COLO668 (cell line): Measurements from ENCODE around the gene MAGEF1.

Source experiments
- DNase-seq: peaks from one replicate; lab custom pipeline; 2025; ENCODE audit not compliant: unreplicated experiment; lab: John Stamatoyannopoulos, UW

The MAGEF1 gene

DNA sequence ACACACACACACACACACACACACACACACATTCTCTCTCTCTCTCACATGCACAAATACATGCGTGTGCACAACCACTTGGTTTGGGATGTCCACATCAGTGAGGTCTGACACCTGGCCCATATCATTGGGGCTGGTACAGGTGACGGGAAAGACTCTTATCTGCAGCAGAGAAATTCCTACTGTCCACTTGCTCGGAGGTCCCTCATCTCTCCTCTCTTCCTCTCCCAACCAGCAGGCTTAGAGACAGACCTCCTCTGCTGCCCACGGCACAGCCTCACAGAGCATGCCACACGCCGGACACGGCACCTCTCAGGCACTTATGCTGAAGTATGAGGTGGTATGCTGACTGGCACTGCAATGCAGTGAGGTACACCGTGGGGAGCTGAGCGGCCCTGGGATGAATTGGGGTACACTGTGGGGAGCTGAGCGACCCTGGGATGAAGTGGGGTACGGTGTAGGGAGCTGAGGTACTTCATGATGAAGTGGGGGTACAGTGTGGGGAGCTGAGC, 41.7 kb downstream of the MAGEF1 start:
- no peak for DNase-seq

- no peak for DNase-seq
Observed at GRCh38 chr3:184669578-184669977, 42.3 kb downstream of the MAGEF1 start.

DNA sequence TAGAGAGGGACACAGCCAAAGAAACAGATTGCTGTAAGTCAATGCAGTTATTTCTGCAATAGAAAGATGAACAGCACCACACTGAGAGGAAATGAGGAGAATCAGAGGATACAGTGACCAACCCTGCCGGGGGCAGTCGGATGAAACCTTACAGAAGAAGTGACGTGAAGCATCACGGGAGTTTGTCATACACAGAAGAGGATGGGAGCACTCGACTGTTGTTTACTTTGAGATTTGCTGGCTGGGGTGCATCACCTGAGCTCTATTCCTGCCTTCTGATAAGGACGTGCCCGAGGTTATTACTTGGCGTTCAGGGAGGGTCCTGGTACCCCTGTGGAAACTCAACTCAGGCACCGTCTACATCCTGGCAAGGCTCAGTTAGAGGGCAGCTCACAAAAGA, 45.4 kb downstream of the MAGEF1 start:
- DNase-seq: peak; percentile 23

DNA sequence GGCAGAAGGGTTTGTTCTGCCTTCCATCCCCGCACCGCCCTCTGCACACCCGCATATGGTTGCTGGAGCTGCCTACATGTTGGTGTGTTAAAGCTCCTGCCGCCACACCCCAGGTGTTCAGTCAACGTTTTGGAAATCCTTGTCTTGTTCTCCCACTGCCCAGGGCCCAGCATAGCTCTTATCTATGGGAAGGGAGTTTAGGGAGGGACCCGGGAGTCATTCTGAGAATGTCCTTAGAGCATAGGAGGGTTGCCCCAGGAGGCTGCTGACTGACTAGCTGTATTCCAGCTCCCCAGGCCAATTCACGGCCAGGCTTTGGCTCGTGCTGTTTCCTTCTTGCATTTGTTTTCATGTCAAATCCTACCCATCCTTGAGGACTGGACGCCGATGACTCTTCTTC, 46.8 kb downstream of the MAGEF1 start:
- DNase-seq: no peak

GRCh38 chr3:184663756-184664155, 48.1 kb downstream of the MAGEF1 start:
- no peak for DNase-seq

GRCh38 chr3:184663356-184663755, 48.5 kb downstream of the MAGEF1 start:
- DNase-seq: no peak

- no peak for DNase-seq
Observed at GRCh38 chr3:184662187-184662586, 49.7 kb downstream of the MAGEF1 start.

DNA sequence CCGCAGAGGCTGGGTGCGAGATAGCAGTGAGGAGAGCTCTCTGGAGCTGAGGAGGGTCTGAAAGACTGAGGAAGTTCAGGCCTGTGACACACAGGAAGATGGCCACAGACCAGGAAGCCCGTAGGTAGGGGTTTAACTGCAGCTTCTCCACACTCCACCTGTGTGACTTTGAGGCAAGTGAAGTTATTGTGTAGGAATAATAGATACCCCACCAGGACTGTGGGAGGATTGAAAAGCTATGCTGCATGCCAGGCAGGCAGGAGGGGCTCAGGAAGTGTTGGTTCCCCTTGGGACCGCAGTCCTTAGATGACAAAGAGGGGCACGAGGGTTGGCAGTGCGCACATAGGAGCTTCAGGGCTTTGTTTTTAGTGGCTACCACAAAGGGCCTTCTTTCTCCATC, 50.9 kb downstream of the MAGEF1 start:
- DNase-seq: no peak
